ENCODE data around the gene CBLB. TPM values are rescaled to one million over a fixed set of nuclear protein-coding genes. Genes with fewer than 3 reads are reported as not detected.
"Not testable (repeated sequence)": the region's sequence is repeated elsewhere in the genome, so short reads cannot be mapped to it uniquely, and the experiment has no call there.

Gene CBLB
- total RNA-seq, 2 donors from 2014 or later = 112 to 141 TPM

- DNase-seq (ENCODE audit: low spot score) = no peak
- intact Hi-C loops (cut with DNase I) = no loop called here
Measured at GRCh38 chr3:105827959-105828358, 40.9 kb downstream of the CBLB start.

GRCh38 chr3:105826778-105827634 lies 41.8 kb downstream of the CBLB start:
- intact Hi-C loops (cut with DNase I) = no loop called here
- DNase-seq (ENCODE audit: low spot score) = no peak

GRCh38 chr3:105824129-105824528 lies 44.7 kb downstream of the CBLB start:
- no peak for DNase-seq (ENCODE audit: low spot score)
- intact Hi-C loops (cut with DNase I) = no loop called here

- intact Hi-C loops (cut with DNase I) = no loop called here
- DNase-seq (ENCODE audit: low spot score) = no peak
Measured at GRCh38 chr3:105823149-105823867, 45.5 kb downstream of the CBLB start.

- intact Hi-C loops (cut with DNase I) = no loop called here
Measured at GRCh38 chr3:105822171-105823123, 46.4 kb downstream of the CBLB start.

GRCh38 chr3:105821433-105821832 lies 47.4 kb downstream of the CBLB start:
- intact Hi-C loops (cut with DNase I) = no loop called here
- DNase-seq (ENCODE audit: low spot score) = no peak

More at GRCh38 chr3:105822171-105823123, 46.4 kb downstream of the CBLB start:
- DNase-seq (ENCODE audit: low spot score) = no peak

GRCh38 chr3:105816833-105817232 lies 52.0 kb downstream of the CBLB start:
- intact Hi-C loops (cut with DNase I) = no loop called here
- no peak for DNase-seq (ENCODE audit: low spot score)

GRCh38 chr3:105815331-105815730 lies 53.5 kb downstream of the CBLB start:
- intact Hi-C loops (cut with DNase I); DNase-seq (ENCODE audit: low spot score): not testable (repeated sequence)

- DNase-seq (ENCODE audit: low spot score) = no peak
- intact Hi-C loops (cut with DNase I) = no loop called here
Measured at GRCh38 chr3:105813710-105814109, 55.1 kb downstream of the CBLB start.

GRCh38 chr3:105812194-105812586 lies 56.6 kb downstream of the CBLB start:
- no peak for DNase-seq (ENCODE audit: low spot score)
- intact Hi-C loops (cut with DNase I) = no loop called here

- no peak for DNase-seq (ENCODE audit: low spot score)
- intact Hi-C loops (cut with DNase I) = no loop called here
Measured at GRCh38 chr3:105811518-105812193, 57.2 kb downstream of the CBLB start.

- no peak for DNase-seq (ENCODE audit: low spot score)
- intact Hi-C loops (cut with DNase I) = no loop called here
Measured at GRCh38 chr3:105809208-105809888, 59.5 kb downstream of the CBLB start.

GRCh38 chr3:105807701-105808100 lies 61.1 kb downstream of the CBLB start:
- intact Hi-C loops (cut with DNase I) = no loop called here
- DNase-seq (ENCODE audit: low spot score) = no peak

GRCh38 chr3:105807146-105807545 lies 61.7 kb downstream of the CBLB start:
- intact Hi-C loops (cut with DNase I) = no loop called here

GRCh38 chr3:105806359-105806758 lies 62.5 kb downstream of the CBLB start:
- intact Hi-C loops (cut with DNase I) = no loop called here

More at GRCh38 chr3:105807146-105807545, 61.7 kb downstream of the CBLB start:
- no peak for DNase-seq (ENCODE audit: low spot score)

GRCh38 chr3:105805404-105805803 lies 63.4 kb downstream of the CBLB start:
- DNase-seq (ENCODE audit: low spot score) = no peak
- intact Hi-C loops (cut with DNase I) = no loop called here

More at GRCh38 chr3:105806359-105806758, 62.5 kb downstream of the CBLB start:
- DNase-seq (ENCODE audit: low spot score) = no peak

GRCh38 chr3:105802118-105802706 lies 66.6 kb downstream of the CBLB start:
- no peak for DNase-seq (ENCODE audit: low spot score)
- intact Hi-C loops (cut with DNase I) = no loop called here

- intact Hi-C loops (cut with DNase I) = no loop called here
- no peak for DNase-seq (ENCODE audit: low spot score)
Measured at GRCh38 chr3:105801397-105801796, 67.4 kb downstream of the CBLB start.
